SH-SY5Y (cell line): ENCODE data around the gene KCNJ1.

Experiments
- GATA2 ChIP-seq: IDR thresholded peaks from 2 replicates; pipeline ENCODE4 v1.6.1; 2011; ENCODE audit warnings: mild to moderate bottlenecking, low read depth, low read length
- GATA3 ChIP-seq: IDR thresholded peaks from 2 replicates; pipeline ENCODE4 v1.6.1; 2011; ENCODE audit warnings: low read depth, mild to moderate bottlenecking, low read length, moderate library complexity

GRCh38 chr11:128854841-128855240, 12.3 kb downstream of the KCNJ1 start:
- no peak for TF ChIP-seq GATA3
- TF ChIP-seq GATA2 = no peak
